Endometrium (tissue), 2 donors: ENCODE measurements around the gene IL31.

Experiments
- FAIRE-seq: peaks from 2 replicates; lab custom pipeline; 2012; peaks lifted over from hg19 to GRCh38; lab: Jason Lieb, UNC
- donor health status: control.
- donor health status: control.

Gene IL31

DNA sequence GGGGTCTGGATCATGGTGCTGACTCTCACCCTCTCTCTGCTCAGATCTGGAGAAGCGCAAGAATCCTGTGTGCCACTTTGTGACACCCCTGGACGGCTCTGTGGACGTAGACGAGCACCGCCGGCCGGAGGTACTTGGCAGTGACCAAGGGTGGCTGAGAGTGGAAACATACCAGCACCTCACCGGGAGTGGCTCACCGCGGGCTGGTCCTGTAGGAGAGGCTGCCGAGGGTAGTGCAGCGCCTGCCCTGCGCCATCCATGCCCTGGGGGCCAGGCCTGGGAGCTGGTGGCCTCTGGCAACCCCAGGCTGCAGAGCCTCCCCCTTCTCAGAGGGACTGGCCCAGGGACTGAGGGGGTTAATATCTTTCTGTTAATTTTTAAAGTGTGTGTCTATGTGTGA lies 46.2 kb downstream of the IL31 start:
- no peak for FAIRE-seq

DNA sequence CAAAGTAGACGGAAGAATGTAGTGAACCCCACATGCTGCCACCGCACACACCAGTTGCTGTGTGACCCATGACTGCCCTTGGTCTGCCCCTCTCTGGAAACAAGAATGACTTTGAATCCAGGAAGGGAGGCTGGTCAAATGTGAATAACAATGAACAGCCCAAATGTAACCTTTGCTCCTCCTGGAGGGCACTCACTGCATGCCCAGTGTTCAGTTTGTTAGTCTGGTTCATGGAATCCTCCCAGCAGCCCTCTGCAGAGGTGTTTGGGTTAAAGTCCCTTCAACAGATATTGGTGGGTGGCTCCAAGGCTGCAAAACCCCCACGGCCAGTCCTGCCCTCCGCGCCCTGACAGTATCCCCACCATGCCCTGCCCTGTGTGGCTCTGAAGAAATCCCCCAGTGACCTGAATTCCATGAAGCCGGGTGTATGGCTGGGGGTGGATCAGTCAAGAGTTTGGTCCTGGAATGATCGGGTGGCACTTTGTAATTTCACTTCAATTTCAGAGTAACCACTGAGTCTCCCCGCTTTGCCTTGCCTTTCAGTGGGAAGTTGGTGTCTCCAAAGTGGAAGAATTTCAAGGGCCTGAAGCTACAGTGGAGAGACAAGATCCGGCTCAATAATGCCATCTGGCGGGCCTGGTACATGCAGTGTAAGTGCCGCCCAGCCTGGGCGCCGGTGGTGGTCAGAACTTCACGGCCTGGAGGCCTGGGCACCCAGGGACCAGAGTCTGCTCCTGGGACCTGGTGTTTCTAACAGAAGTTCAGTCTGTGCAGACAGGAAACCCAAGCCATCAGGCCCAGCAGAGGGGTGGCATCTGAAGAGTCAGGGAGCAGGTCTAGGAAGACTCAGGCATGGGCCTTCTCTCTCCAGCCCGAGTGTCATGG lies 47.1 kb downstream of the IL31 start:
- no peak for FAIRE-seq

DNA sequence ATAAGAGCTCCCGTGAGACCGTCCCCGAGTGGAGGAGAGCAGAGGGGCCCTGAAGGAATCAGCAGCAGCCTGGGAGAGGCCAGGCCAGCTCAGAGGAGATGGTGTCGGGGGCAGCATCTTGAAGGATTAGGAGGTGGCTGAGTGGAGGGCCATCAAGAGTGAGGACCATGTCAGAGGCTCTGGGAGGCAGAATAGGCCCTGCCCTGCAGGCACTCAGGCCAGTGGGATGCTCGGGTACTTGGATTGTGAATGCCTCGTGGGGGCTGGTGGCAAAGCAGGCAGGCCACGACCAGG lies 47.7 kb downstream of the IL31 start:
- no peak for FAIRE-seq

DNA sequence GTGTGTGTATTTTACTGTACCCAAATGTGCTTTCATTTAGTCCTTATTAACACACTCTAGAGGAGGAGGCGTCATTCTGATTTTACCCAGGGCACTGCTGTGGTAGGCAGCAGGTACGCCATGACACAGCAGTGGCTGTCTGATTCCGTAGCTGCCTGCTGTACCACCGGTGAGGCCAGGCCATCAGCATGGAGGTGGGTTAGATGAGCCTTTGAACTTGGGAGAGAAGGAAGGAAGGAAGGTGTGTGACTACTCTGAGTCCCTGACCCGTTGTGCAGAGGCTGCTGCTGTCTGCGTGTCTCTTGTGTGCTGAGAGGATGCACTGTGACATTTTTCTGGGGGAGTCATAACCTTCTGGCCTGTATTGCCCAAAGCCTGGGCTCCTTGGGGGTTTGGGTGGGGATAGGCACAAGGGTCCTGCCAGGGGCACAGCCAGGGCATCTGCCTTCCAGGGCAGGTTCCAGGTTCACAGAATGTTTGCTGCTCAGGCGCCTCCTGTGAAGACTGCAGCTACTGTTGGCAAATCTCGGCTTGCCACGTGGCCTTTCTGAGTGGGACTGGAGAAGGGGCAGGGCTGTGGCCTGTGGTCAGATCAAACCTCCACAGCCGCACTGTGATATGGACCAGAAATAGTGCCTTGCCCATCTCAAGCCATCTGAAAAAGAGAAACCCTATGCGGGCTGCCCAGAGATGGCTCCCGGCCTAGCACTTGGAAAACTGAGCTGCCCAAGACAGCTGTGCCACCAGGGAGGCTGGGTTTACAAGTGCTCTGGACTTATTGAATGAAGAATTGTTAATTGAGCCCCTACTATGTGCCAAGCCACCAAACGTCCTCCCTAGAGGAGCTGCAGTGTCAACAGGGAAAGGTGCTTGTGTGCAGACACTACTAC lies 48.3 kb downstream of the IL31 start:
- FAIRE-seq = no peak

DNA sequence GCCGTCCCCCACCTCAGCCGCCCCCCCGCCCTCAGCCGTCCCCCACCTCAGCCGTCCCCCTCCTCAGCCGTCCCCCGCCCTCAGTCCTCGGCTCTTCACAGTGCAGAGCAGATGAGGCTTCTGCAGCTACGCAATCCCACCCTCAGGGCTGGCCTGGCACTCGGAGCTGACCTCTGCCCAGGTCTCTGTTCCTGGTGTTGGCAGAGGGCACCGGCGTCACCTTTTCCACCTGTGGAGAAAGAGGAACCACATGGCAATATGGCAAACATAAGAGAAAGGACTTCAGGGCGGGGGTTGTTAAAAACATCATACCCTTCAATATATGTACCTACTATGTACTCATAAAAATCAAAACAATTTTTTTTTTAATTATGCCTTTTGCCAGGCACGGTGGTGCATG lies 49.7 kb downstream of the IL31 start:
- no peak for FAIRE-seq

DNA sequence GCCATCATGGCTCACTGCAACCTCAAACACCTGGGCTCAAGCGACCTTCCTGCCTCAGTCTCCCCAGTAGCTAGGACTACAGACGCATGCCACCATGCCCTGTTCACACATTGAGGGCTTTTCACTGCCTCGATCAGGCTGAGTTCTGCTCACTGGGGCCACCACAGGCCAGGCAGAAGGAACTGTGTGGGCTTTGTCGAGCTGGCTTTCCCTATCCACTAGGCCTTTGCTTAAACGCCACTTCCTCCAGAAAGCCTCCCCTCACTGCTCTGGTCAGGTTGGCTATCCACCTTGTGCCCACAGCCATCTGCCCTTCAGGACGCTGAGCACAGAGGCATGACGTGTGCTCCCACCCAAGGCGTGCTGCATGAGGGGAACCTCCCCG lies 50.3 kb downstream of the IL31 start:
- FAIRE-seq = no peak

DNA sequence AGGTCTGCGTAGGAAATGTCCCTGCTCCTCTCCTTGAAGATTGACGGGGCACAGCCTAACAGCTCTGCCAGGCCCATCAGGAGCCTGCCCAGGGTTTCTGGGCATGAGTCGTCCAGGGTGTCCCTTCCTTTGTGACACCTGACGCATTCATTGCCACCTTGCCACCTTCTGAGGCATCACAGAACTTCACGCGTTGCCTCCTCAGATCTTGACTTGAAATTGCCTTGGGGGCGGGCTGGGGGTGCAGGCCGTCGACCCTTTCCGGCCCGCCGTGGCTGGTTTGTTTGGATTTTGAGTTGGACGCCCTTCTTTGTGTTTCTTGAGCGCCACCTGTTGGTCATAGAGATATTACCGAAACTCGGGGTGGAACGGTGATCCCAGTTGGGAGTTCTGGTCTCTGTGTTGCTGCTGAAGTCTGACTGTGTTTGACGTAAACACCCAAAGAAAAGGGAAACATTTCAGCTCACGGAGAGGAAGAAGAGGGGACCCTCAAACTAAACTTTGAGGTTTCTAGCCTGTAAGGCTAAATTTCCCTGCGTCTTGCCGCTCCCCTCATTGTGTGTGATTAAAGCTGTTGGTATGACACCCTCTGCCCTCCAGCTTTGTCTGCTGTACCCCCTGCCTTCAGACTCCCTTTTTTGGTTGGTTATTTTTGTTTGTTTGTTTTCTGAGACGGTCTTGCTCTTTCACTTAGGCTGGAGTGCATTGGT lies 50.8 kb downstream of the IL31 start:
- FAIRE-seq = no peak
